Measurements from ENCODE around the gene SPTB. TPM values are rescaled to one million over a fixed set of nuclear protein-coding genes. Genes with fewer than 3 reads are reported as not detected.

Gene SPTB
- total and polyA plus RNA-seq, 8 donors: under 0.01 to 3.5 (median 0.55) TPM; not detected in 2

- intact Hi-C loops (cut with DNase I; ENCODE audit: low total_unique reads): no loop called here
- Histone ChIP-seq H3K4me3 (no peak overlapping the region), H3K27ac (no peak overlapping the region), H3K9me3 (no peaks in the 10 kb centered on the region), H3K36me3 (peaks cover 0 to 14% (median 11%) of the 10 kb centered on the region in 4 donors), H3K4me1 (peaks cover 14 to 18% (median 16%) of the 10 kb centered on the region in 4 donors), H3K27me3 (peaks cover 0 to 9% (median 0%) of the 10 kb centered on the region in 3 donors)
- DNase-seq: no peak
- TF ChIP-seq POLR2A (IDR thresholded peaks at IDR 0.05) (no peak), POLR2AphosphoS5 (IDR thresholded peaks at IDR 0.05) (no peak), CTCF (IDR thresholded peaks at IDR 0.05) (no peak), EP300 (IDR thresholded peaks at IDR 0.05) (no peak)
- WGBS, 5 donors: 92 to 96% (median 94%) methylated on average over 11 to 13 of the region's 13 CpGs
Measured at GRCh38 chr14:64753374-64753773, 126.3 kb downstream of the SPTB start.

- no peak for DNase-seq
- Histone ChIP-seq H3K27me3 (peaks cover 0 to 9% (median 0%) of the 10 kb centered on the region in 3 donors), H3K4me3 (no peak overlapping the region), H3K4me1 (peaks cover 9 to 13% (median 11%) of the 10 kb centered on the region in 4 donors), H3K9me3 (no peaks in the 10 kb centered on the region), H3K36me3 (peaks cover 0 to 19% (median 15%) of the 10 kb centered on the region in 4 donors), H3K27ac (no peak overlapping the region)
- TF ChIP-seq POLR2A (IDR thresholded peaks at IDR 0.05) (no peak), EP300 (IDR thresholded peaks at IDR 0.05) (no peak), CTCF (IDR thresholded peaks at IDR 0.05) (no peak), POLR2AphosphoS5 (IDR thresholded peaks at IDR 0.05) (no peak)
- intact Hi-C loops (cut with DNase I; ENCODE audit: low total_unique reads): no loop called here
- 94 to 97% (median 96%) methylated on average over 5 to 6 of the region's 6 CpGs for WGBS, 5 donors
Measured at GRCh38 chr14:64752909-64753308, 126.8 kb downstream of the SPTB start.

- TF ChIP-seq EP300 (IDR thresholded peaks at IDR 0.05): no peak
- no peak for TF ChIP-seq POLR2AphosphoS5 (IDR thresholded peaks at IDR 0.05)
- TF ChIP-seq CTCF (IDR thresholded peaks at IDR 0.05): no peak
- no peak for TF ChIP-seq POLR2A (IDR thresholded peaks at IDR 0.05)
- 92 to 94% (median 94%) methylated on average over 38 to 51 of the region's 51 CpGs for WGBS, 5 donors
- DNase-seq: no peak
- intact Hi-C loops (cut with DNase I; ENCODE audit: low total_unique reads): no loop called here
- H3K4me1 ChIP-seq: peaks cover 5 to 20% (median 18%) of the 10 kb centered on the region in 4 donors
- H3K4me3 ChIP-seq: no peak overlapping the region
- H3K27ac ChIP-seq: no peak overlapping the region
- peaks cover 0 to 9% (median 0%) of the 10 kb centered on the region in 3 donors for H3K27me3 ChIP-seq
- H3K9me3 ChIP-seq: no peaks in the 10 kb centered on the region
- H3K36me3 ChIP-seq: peaks cover 1 to 48% (median 39%) of the 10 kb centered on the region in 4 donors
Measured at GRCh38 chr14:64748995-64749714, 130.6 kb downstream of the SPTB start.

GRCh38 chr14:64748521-64748920, 131.2 kb downstream of the SPTB start:
- no peak for DNase-seq
- Histone ChIP-seq H3K9me3 (no peaks in the 10 kb centered on the region), H3K4me3 (no peak overlapping the region), H3K27me3 (peaks cover 0 to 3% (median 0%) of the 10 kb centered on the region in 3 donors), H3K27ac (no peak overlapping the region), H3K4me1 (peaks cover 5 to 20% (median 18%) of the 10 kb centered on the region in 4 donors), H3K36me3 (peaks cover 8 to 54% (median 46%) of the 10 kb centered on the region in 4 donors)
- intact Hi-C loops (cut with DNase I; ENCODE audit: low total_unique reads): no loop called here
- TF ChIP-seq POLR2AphosphoS5 (IDR thresholded peaks at IDR 0.05): no peak
- WGBS, 5 donors: 90 to 93% (median 91%) methylated on average over 6 of the region's 6 CpGs

- DNase-seq: no peak
- Histone ChIP-seq H3K27ac (no peak overlapping the region), H3K27me3 (no peaks in the 10 kb centered on the region), H3K9me3 (no peaks in the 10 kb centered on the region), H3K4me1 (peaks cover 5 to 20% (median 18%) of the 10 kb centered on the region in 4 donors), H3K4me3 (no peak overlapping the region), H3K36me3 (peaks cover 20 to 66% (median 58%) of the 10 kb centered on the region in 4 donors)
- 80 to 91% (median 87%) methylated on average over 1 to 5 of the region's 5 CpGs for whole genome bisulfite sequencing, 5 donors
- TF ChIP-seq CTCF (IDR thresholded peaks at IDR 0.05): no peak
- TF ChIP-seq POLR2A (IDR thresholded peaks at IDR 0.05): no peak
- TF ChIP-seq POLR2AphosphoS5 (IDR thresholded peaks at IDR 0.05): no peak
- no peak for TF ChIP-seq EP300 (IDR thresholded peaks at IDR 0.05)
- intact Hi-C loops (cut with DNase I; ENCODE audit: low total_unique reads): no loop called here
Measured at GRCh38 chr14:64747327-64747726, 132.4 kb downstream of the SPTB start.
